NCI-H226 (cell line): ENCODE data around the gene YAE1.
"Not testable (repeated sequence)": the region's sequence is repeated elsewhere in the genome, so short reads cannot be mapped to it uniquely, and the experiment has no call there.

Experiments
- DNase-seq: peaks from one replicate; pipeline ENCODE4 v3.0.0-alpha.2; 2015

The YAE1 gene, protein sequence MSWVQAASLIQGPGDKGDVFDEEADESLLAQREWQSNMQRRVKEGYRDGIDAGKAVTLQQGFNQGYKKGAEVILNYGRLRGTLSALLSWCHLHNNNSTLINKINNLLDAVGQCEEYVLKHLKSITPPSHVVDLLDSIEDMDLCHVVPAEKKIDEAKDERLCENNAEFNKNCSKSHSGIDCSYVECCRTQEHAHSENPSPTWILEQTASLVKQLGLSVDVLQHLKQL

DNA sequence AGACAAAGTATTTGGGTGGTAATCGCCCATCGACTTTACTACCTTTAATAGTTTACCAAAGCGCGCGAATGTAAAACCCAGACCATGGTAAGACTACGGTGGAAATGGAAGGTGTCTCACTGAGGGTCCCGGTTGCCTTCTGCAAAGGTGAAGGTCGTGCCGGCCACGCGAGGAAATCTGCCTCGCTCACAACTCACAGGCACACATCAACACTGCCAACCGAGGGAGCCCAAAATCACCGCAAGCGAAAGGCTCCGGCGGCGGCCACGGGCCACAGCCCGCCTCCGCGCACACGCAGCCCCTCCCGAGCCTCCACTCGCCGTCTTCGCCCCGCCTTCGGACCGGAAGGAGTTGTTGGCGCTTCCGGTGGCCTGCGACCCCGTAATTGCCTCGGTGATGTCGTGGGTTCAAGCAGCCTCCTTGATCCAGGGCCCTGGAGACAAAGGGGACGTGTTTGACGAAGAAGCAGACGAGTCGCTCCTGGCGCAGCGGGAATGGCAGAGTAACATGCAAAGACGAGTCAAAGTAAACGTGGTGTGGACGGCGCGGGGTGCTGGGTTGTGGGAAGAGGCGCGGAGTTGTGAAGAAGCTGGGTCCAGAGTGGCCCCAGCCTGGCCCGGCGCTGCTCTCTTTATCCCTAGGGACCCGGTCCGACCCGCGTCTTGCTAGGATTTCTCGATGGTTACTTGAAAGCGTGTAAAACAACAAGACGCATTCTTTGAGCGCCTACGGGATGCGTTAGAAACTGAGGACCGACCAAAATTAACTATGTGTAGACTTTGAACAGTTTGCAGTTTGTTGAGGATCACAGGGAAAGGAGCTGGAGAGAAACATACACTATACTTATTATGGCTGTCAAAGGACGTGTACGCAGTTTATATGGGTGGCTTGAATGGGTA lies at the start of gene YAE1:
Gene YAE1, plus strand, starts transcription at position 382 of the 899 bp plus-strand sequence. Its CDS starts 15 bp downstream, at position 397.
- peak; percentile 67 for DNase-seq

DNA sequence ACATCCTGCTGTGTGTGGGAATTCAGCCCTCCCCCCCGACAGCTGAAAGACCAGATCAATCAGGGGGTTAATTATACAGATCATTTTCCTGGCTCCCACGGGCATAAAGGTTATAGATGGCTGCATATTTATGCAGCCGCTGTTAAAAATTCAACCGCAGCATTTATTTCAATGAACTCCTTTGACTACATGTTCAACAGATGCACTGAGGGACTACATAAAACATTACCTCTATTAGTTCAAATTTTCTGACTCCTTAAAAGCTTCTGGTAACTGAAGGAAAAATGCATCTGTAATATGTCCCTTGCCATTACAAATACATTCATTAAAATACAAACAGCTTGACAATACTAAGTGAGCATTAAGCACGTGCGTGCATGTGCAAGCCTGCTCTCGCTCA lies 49.7 kb upstream of the YAE1 start:
- DNase-seq = no peak

DNA sequence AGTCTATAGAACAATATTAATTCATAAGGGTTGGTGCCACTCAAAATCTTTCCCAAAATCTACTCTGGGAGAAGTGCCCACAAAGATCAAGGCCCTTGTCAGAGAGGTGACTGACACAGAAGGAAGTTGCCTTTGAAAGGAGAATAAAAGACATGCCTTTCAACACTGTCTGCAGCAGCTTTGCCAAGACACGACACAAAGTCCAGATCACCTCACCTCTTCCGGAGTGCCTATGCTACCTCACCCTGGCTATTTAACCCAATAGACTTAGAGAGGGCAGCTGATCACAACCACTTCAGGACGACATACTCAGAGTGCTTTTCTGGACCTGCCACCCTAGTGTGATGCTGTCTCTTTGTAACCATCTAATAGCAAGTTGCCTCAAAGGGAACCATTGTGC lies 49.0 kb upstream of the YAE1 start:
- DNase-seq = no peak

DNA sequence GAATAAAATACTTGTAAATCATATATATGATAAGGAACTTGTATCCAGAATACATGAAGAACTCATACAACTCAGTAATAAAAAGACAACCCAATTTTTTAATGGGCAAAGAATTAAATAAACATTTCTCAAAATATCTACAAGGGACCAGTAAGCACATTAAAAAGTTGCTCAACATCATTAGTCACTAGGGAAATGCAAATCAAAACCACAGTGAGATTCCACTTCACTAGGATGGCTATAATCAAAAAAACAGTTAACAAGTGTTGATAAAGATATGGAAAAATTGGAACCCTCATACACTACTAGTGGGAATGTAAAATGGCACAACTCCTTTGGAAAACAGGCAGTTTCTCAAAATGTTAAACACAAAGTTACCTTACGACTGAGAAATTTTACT lies 40.3 kb upstream of the YAE1 start:
- no peak for DNase-seq

DNA sequence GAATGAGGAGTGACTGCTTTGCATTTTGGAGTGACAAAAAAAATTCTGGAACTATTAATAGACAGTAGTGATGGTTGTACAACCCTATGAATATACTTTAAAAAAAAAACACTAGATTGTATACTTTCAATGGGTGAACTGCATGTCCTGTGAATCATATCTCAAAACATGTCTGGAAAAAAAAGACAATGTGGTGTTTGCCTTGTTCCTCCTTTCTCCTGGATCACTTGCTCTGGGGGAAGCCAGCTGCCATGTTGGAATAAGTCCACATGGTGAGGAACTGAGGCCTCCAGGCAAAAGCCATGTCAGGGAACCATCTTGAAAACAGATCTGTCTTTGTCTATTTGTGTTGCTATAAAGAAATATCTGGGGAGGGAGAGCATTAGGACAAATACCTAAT lies 39.5 kb upstream of the YAE1 start:
- no peak for DNase-seq

DNA sequence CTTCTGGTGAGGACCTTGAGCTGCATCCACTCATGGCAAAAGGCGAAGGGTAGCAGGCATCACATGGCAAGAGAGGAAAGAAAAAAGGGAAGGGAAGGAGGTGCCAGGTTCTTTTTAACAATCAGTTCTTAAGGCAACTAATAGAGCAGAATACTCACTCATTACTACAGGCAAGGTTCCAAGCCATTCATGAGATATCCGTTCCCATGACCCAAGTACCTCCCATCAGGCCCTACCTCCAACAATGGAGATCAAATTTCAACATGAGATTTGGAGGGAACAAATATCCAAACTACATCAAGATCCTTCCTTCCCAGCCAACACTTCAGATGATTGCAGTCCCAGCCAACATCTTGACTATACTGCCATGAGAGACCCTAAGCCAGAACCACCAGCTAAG lies 38.9 kb upstream of the YAE1 start:
- DNase-seq = no peak

DNA sequence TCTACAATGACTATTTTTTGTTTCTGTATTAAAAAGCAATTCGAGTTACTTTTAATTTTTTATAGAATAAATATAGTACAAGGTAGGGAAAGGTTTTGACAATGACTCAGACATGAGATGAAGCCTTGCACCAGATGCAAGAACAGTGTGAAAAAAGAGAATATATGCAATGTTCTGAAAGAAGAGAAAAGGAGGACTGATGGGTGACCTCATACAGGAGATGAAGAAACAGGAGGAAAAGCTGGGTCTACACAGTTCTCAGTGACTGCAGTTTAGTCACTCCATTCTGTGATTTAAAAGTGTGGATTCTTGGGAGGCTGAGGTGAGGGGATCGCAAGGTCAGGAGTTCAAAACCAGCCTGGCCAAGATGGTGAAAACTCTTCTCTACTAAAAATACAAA lies 38.3 kb upstream of the YAE1 start:
- DNase-seq = no peak

DNA sequence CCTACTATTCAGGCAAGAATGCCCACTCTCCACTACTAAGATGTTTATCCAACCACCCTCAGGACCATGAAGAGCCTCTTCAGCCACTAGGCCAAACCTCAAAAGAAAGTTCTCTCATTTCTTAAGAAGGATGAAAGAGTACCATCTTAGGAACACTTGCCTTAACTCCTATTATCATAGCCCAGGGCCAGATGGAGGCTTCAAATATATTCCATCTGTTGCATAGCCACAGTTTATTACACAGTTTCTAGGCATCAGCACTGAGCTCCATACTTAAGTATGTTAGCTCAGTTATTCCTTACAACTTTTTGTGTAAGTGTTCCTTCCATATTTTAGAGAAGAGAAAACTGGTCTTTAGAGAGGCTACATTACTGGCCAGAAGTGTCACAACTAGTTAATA lies 37.4 kb upstream of the YAE1 start:
- no peak for DNase-seq

DNA sequence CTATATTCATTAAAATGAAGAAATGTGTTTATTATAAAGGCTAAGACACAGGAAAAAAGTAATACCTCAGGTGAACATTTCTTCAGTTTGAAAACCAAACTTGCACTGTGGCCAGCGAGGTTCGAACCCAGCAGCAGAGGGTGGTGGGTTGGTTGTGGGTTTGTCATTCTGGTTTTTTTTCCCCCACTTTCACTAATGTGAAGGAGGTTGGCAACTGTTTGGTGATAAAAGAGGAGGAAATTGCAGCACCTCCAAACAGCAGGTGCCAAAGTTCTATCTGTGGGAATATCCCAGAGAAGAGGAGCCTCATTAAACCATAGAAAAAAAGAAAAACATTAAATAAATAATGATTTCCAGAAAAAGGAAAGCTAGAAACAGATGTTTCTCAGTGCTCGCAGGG lies 36.6 kb upstream of the YAE1 start:
- no peak for DNase-seq

DNA sequence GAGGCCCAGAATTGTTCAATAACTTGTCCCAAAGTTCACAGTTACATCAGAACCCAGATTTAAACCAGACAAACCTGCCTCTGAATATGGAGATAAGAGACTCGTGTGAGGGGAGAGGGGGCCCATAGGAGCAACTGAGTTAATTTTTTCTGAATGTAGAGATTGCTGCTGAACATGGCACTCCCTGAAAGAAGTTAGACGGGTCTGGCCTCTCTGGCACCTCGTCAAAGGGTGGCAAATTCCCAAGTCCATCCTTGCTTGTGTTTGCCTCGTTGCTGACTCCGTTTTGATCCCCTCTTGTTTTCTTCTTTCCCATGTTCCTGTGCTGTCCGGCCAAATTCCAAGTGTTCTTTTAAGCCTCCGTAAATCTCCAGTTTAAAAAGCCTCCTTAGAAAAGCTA lies 35.2 kb upstream of the YAE1 start:
- no peak for DNase-seq

DNA sequence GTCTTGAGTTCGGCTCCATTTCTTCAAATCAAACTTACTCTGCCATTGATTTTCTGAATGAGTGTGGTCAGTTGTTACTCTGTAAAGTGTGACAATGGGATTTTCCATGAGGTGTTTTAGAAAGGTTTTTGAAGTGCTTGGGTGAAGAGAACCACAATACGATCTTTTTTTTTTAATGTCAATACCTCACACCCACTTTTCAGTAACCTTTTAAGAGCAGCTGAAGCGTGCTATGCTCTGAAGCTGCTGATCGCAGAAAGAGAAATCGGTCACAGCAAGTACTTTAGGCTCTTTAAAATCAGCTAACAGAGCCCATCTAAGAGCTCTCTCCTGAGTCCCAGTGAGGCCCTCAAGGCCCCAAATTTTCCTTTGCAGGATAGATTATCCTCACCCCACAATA lies 34.4 kb upstream of the YAE1 start:
- DNase-seq = no peak

DNA sequence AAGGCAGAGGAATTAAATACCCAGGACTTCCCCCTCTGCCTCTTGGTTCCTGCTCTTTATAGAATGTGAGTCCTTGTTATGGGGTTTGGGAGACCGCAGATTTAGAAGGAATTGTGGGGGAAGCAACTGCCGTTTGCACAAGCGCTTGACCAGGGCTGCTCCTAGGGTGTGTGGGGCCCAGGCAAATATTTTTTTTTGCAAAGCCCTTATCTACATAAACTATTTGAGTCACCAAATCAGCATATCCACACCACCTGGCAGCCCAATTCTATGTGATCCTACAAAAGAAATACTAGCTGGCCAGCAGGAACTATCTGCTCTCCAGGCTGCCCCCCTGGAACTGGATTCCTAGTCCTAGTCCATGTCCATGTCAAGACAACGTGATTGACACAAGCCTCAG lies 33.4 kb upstream of the YAE1 start:
- DNase-seq = no peak

DNA sequence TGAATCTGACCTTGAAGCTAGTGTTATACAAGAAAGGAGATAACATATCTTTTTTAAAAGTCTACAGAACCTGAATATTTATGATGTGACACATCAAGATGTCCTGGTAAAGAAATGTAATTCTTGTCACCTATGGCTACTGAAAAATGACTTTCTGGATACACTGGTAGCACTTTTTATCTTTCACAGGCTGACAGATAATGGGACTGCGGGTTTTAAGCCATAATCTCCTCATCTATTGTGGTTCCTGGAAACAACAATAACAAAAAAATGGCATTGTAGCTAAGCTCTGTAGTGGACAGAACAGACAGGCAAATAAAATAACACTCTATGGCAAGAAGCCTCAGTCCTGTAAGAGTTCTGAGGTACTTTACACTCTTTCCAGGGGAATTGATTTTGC lies 31.6 kb upstream of the YAE1 start:
- DNase-seq = no peak

DNA sequence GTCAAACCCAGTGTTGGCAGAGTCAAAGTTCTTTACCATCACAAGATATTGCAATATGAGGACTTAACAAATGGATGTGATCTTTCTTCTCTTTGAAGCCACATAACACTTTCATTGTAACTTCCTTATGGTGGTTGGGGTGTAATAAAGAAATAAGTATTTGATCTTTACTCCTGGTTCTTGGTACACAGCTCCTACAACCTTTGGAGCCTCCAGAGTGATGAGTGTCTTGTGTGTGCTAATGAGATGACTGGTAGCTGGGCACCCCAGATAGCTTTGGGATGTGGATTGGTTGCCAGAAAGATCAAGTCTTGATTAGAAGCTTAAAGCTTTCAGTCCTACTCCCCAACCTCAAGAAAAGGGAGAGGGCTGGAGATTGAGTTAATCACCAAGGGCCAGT lies 31.1 kb upstream of the YAE1 start:
- DNase-seq = no peak

DNA sequence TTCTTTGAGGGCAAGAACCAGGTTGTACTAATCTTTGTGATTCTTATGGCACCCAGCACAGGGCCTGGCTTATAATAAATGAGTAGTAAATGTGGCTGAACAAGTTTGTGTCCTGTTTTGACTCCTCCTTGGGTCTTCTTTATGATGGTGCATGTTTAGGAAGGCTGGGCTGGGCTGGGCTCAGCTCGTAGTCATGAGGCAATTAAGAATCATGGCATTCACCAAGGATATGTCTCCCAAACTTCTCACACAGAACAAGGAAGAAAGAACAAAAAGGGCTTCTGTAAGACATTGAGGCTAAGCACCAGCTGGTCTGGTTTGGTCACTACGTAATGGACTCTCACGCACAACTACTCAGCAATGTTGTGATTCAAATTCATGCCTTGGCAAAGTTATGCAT lies 30.5 kb upstream of the YAE1 start:
- DNase-seq = no peak

DNA sequence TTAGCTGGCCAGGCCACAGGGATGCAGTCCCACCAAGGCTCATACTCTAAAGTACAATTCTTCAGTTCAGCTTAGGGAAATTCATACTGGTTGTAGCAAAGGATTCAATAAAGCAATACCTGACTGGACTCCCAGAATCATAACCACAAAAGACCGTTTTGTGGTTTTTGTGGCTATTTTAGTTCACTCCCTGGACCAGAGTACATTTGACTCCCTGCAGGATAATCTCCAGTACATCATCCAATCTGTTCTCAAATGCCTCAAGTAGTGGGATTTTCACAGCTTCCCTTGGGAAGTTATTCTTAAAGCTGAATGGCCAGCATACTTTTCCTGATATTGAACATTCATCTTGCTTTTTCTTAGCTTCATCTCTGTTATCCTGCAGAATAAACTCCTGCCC lies 29.3 kb upstream of the YAE1 start:
- DNase-seq = peak; percentile 39

DNA sequence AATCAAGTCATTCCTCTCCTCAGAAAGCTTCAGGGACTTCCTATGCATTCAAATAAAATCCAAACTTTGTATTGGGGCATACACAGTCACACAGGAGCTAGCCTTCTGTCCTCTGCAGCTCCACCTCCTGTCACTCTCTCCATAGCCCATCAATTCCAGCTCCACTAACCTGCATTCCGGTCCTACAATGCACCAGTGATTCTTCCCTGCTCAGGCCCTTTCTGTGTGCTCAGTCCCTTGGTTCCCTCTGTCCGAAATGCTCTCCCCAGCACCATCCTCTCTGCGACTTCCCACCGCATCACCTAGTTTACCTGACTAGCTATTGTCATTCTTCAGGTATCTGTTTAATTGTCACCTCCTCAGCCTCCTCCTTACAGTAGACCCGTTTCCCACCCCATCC lies 26.4 kb upstream of the YAE1 start:
- no peak for DNase-seq

DNA sequence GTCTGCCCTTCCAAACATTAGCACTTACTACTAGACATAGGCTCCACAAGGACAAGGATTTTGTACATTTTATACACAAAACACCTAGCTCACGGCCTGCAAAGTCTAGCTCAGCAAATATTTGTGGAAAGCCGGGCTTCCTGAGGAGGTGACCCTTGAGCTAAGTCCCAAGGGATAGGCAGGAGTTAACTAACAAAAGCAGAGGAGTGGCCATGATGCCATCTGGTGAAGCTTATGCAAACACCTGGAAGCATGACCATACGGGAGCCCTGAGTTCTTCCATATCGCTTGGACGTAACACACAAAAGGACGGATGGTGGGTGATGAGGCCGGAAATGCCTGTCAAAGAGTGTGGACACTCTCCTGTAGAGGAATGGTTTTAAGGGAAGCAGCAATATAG lies 25.9 kb upstream of the YAE1 start:
- no peak for DNase-seq

DNA sequence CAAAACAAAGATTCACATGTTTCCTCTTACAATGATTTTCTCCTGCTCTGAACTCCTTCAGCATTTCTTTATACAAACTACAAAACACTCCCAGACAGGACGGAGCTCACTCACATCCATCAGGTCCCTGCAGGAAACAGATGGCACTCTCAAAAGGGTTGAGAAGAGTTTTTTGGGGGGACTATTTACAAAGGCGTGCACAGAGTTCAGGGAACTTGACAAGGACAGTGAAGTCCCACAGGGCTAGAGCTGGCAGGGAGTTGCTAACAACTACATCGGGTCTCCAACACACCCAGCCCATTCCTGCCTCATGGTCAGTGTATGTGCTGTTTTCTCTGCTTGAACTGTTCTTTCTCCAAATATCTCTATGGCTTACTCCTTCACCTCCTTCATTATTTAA lies 24.7 kb upstream of the YAE1 start:
- DNase-seq = no peak

DNA sequence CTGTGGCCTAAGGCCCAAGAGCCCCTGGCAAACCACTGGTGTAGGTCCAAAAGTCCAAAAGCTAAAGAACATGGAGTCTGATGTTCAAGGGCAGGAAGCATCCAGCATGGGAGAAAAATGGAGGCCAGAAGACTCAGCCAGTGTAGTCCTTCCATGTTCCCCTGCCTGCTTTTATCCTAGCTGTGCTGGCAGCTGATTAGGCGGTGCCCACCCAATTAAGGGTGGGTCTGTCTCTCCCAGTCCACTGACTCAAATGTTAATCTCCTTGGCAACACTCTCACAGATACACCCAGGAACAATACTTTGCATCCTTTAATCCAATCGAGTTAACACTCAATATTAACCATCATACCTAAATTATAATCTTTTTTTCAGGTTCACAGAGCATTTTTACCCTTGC lies 21.4 kb upstream of the YAE1 start:
- not testable (repeated sequence) for DNase-seq

DNA sequence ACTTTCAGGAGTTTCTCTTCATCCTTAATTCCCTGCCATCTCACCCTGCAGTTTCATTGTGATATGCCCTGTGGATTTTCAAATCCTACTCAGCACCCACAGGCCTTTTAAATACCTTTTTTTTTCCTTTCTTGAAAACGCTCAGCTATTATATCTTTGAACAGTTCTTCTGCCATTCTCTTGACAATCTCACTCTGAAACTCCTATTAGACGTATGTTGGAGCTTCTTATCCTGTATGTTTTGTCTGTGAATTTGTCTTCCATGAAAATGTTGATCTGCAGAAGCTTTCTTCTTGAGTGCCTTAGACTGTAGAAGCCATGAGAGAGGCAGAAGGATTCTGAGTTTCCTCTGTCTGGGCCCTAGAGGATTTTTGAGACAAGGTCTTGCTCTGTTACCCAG lies 18.9 kb upstream of the YAE1 start:
- DNase-seq = no peak

DNA sequence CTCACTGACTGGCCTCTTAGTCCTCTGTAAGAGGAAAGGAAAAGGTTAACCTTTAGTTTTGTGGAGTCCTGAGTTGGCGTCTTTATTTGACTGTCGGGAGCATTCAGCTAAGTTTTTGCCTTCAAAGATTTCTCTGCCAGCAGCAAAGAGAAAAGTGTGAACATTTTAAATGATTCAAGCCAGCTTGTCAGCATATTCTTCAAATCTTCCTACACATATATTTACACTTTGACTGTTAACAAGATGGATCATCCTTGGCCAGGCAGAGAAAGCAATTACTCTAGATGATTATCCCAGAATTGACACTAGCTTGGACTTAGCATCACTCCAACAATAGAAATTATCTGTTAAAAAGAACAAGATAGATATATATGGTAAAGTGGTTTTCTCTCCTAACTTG lies 15.8 kb upstream of the YAE1 start:
- DNase-seq = no peak

DNA sequence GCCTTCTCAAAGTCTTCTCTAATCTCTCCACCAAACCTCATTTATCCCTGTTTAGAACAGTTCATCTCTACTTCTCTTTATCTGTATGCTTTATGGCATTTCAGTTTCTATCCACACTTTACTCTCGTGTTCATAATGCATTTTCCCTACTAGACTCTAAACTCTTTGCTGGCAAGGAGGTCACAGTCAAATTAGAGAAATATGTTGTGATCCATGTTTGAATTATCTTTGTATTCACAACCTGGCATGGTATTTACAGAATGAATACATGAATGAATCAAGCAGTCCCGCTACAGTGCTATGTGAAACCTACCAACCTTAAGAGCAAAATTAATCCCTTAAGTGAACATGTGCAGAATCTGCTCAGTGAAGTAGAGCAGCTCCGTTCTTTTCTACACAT lies 12.8 kb upstream of the YAE1 start:
- no peak for DNase-seq

DNA sequence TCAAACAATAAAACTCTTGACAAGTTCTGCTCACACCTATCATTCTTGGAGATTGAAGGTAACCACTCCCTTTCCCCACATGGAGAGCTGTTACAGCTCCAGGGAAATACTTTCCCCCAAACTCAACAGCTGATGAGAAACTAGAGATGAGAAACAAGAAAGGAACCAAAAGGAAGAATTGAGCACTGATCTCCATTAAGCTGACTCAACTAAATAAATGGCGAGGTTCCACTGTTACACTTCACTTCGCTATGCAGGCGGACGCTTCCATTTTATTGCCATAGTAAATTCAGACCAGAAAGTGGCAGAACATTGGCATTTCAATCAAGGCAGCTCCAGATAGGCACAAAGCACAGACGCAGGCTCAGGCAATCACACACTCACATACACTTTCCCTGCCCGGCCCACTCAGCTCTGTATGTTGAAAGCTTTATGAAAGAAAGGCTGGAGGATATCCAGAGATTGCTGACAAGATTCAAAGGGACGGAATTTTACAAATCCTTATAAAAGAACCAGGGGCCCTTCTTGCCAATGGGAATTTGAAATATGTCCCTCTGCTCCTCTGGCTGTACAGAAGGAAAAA lies 11.5 kb upstream of the YAE1 start:
- no peak for DNase-seq
